HepG2 (cell line): ENCODE results near the gene KAT6B.

Source experiments
- CTCF ChIP-seq: sonication (generic); formaldehyde crosslinking; IDR thresholded peaks from 2 replicates; pipeline ENCODE4 v1.5.0; 2020; ENCODE audit warnings: mild to moderate bottlenecking, missing genetic modification reagents, moderate library complexity
- EZH2 ChIP-seq: conservative IDR thresholded peaks from 2 replicates; pipeline ENCODE4 v1.6.1; 2012; ENCODE audit warnings: mild to moderate bottlenecking, low read depth, low read length, moderate library complexity
- FOXM1 ChIP-seq: sonication (generic); formaldehyde crosslinking; IDR thresholded peaks from 2 replicates; pipeline ENCODE4 v1.5.0; 2020; ENCODE audit warnings: missing genetic modification reagents
- HES4 ChIP-seq: sonication (generic); formaldehyde crosslinking; IDR thresholded peaks from 2 replicates; pipeline ENCODE4 v1.9.0; 2021; ENCODE audit warnings: mild to moderate bottlenecking, missing genetic modification reagents, borderline replicate concordance
- HNRNPK ChIP-seq: fragments of 200-400 bp; formaldehyde crosslinking; IDR thresholded peaks from 2 replicates; pipeline ENCODE4 v1.6.1; 2018; ENCODE audit warnings: low read length, low read depth, moderate library complexity, mild to moderate bottlenecking; ENCODE audit not compliant: poor library complexity, severe bottlenecking
- SKIL ChIP-seq: sonication (generic); formaldehyde crosslinking; IDR thresholded peaks from 2 replicates; pipeline ENCODE4 v1.8.0; 2022; ENCODE audit warnings: missing genetic modification reagents, mild to moderate bottlenecking, moderate library complexity, borderline replicate concordance
- SRSF1 ChIP-seq: fragments of 200-400 bp; formaldehyde crosslinking; optimal IDR thresholded peaks from 2 replicates; pipeline ENCODE3; 2017; ENCODE audit warnings: mild to moderate bottlenecking, low read depth, low read length, moderate library complexity
- ZBTB2 ChIP-seq: sonication (generic); formaldehyde crosslinking; IDR thresholded peaks from 2 replicates; pipeline ENCODE4 v1.8.0; 2022; ENCODE audit warnings: low read depth, missing genetic modification reagents
- ZBTB26 ChIP-seq: IDR thresholded peaks from 2 replicates; pipeline ENCODE4 v1.6.1; 2016; ENCODE audit warnings: missing compliant biosample characterization, missing genetic modification reagents, borderline replicate concordance
- ZBTB33 ChIP-seq: sonication (generic); formaldehyde crosslinking; IDR thresholded peaks from 2 replicates; pipeline ENCODE4 v1.4.0; 2020; ENCODE audit warnings: missing genetic modification reagents
- ZNF10 ChIP-seq: sonication (generic); formaldehyde crosslinking; IDR thresholded peaks from 2 replicates; pipeline ENCODE4 v1.4.0; 2020; ENCODE audit warnings: mild to moderate bottlenecking, low read depth, missing genetic modification reagents, borderline replicate concordance
- ZNF282 ChIP-seq: fragments of 450-650 bp; IDR thresholded peaks from 2 replicates; pipeline ENCODE4 v1.6.1; 2018; ENCODE audit not compliant: partially characterized antibody

GRCh38 chr10:74892839-74893238, 66.4 kb downstream of the KAT6B start:
- TF ChIP-seq CTCF = no peak
- TF ChIP-seq FOXM1 = no peak
- no peak for TF ChIP-seq SRSF1
- no peak for TF ChIP-seq HNRNPK
- TF ChIP-seq ZBTB26 (CRISPR knock-in tag) = no peak
- no peak for TF ChIP-seq SKIL (CRISPR knock-in tag)
- TF ChIP-seq HES4 = no peak
- no peak for TF ChIP-seq ZNF282
- TF ChIP-seq ZNF10 (CRISPR knock-in tag) = no peak
- TF ChIP-seq ZBTB2 (CRISPR knock-in tag) = no peak
- TF ChIP-seq ZBTB33 (CRISPR knock-in tag) = no peak
- TF ChIP-seq EZH2 = no peak
